Ishikawa (cell line): ENCODE data around the gene DCAF5.

Experiments used
- CEBPB ChIP-seq: IDR thresholded peaks from 2 replicates; pipeline ENCODE4 v1.6.1; 2012
- CREB1 ChIP-seq: IDR thresholded peaks from 2 replicates; pipeline ENCODE4 v1.6.1; 2012; ENCODE audit warnings: low read depth
- EGR1 ChIP-seq: IDR thresholded peaks from 2 replicates; pipeline ENCODE4 v1.6.1; 2012
- EP300 ChIP-seq: IDR thresholded peaks from 2 replicates; pipeline ENCODE4 v1.6.1; 2012; ENCODE audit warnings: borderline replicate concordance
- FOXM1 ChIP-seq: IDR thresholded peaks from 2 replicates; pipeline ENCODE4 v1.6.1; 2012; ENCODE audit warnings: low read depth, borderline replicate concordance
- NFIC ChIP-seq: IDR thresholded peaks from 2 replicates; pipeline ENCODE4 v1.6.1; 2012
- RAD21 ChIP-seq: IDR thresholded peaks from 2 replicates; pipeline ENCODE4 v1.6.1; 2012; ENCODE audit warnings: low read depth
- REST ChIP-seq: IDR thresholded peaks from 2 replicates; pipeline ENCODE4 v1.6.1; 2012; ENCODE audit warnings: low read depth, mild to moderate bottlenecking
- TAF1 ChIP-seq: IDR thresholded peaks from 2 replicates; pipeline ENCODE4 v1.6.1; 2012; ENCODE audit warnings: low read depth, mild to moderate bottlenecking
- TCF12 ChIP-seq: IDR thresholded peaks from 2 replicates; pipeline ENCODE4 v1.6.1; 2012; ENCODE audit warnings: low read depth
- TEAD4 ChIP-seq: IDR thresholded peaks from 2 replicates; pipeline ENCODE4 v1.6.1; 2012
- USF1 ChIP-seq: IDR thresholded peaks from 2 replicates; pipeline ENCODE4 v1.6.1; 2012
- YY1 ChIP-seq: IDR thresholded peaks from 2 replicates; pipeline ENCODE4 v1.6.1; 2012; ENCODE audit warnings: low read depth
- ZBTB7A ChIP-seq: IDR thresholded peaks from 2 replicates; pipeline ENCODE4 v1.6.1; 2012; ENCODE audit warnings: low read depth
- TF ChIP-seq, protein P1 (sequence below): IDR thresholded peaks from 2 replicates; pipeline ENCODE4 v1.6.1; 2012

The DCAF5 gene

GRCh38 chr14:69045857-69046475 lies 107.0 kb downstream of the DCAF5 start:
- no peak for TF ChIP-seq CREB1
- no peak for TF ChIP-seq USF1
- TF ChIP-seq RAD21 = no peak

DNA sequence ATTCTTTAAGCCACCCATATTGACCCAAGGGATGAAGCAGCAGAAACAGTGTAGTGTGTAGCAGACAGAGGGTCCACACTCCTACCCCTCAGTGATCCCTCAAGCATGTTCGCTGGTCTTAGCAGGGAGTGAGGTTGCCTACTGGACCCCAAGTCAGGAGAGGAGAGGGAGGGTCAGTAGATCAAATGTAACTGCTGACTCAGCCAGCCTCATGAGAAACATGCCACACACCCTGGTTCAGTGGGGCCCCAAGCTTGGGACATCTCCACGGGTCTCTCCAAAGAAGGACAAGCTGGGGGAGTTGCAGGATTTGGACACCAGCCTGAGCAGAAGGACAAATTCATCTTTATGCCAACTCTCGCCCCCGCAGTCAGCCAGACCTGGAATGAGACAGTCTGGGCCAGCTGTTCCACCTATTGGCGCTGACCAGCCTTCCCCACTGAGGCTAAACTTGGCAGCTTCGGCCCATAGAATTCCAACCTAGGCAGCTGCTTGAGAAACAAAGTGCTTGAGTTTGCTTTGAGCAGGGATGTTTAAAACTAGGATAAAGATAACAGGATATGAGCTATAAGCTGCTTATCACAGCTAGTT lies 107.9 kb downstream of the DCAF5 start:
- TF ChIP-seq RAD21 = peak; percentile 11; the same call in 1 of the 2 replicates
- TF ChIP-seq, protein P1, sequence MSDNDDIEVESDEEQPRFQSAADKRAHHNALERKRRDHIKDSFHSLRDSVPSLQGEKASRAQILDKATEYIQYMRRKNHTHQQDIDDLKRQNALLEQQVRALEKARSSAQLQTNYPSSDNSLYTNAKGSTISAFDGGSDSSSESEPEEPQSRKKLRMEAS = no peak; the same call in 1 of the 2 replicates
- no peak for TF ChIP-seq TAF1
- TF ChIP-seq REST = peak; percentile 64
- TF ChIP-seq YY1 = no peak
- TF ChIP-seq FOXM1 = no peak
- TF ChIP-seq CEBPB = no peak
- TF ChIP-seq TCF12 = peak; percentile 41; the same call in 1 of the 2 replicates
- peak; percentile 40; the same call in 1 of the 2 replicates for TF ChIP-seq EP300
- TF ChIP-seq CREB1 = no peak
- peak; percentile 97 for TF ChIP-seq EGR1
- no peak for TF ChIP-seq ZBTB7A
- peak; percentile 66; the same call in 1 of the 2 replicates for TF ChIP-seq TEAD4
- TF ChIP-seq USF1 = no peak
- TF ChIP-seq NFIC = peak; percentile 79

GRCh38 chr14:69044296-69044695 lies 108.6 kb downstream of the DCAF5 start:
- TF ChIP-seq YY1 = no peak
- 0 out of 2 replicates have a peak, but pooled peaks have one; percentile 41 for TF ChIP-seq USF1
- no peak for TF ChIP-seq CREB1
- TF ChIP-seq, protein P1 = no peak
- no peak; the same call in 1 of the 2 replicates for TF ChIP-seq NFIC
- no peak for TF ChIP-seq ZBTB7A
- peak; percentile 16; the same call in 1 of the 2 replicates for TF ChIP-seq TCF12
- TF ChIP-seq REST = no peak
- TF ChIP-seq TEAD4 = peak; percentile 87
- TF ChIP-seq EP300 = no peak
- no peak for TF ChIP-seq RAD21

DNA sequence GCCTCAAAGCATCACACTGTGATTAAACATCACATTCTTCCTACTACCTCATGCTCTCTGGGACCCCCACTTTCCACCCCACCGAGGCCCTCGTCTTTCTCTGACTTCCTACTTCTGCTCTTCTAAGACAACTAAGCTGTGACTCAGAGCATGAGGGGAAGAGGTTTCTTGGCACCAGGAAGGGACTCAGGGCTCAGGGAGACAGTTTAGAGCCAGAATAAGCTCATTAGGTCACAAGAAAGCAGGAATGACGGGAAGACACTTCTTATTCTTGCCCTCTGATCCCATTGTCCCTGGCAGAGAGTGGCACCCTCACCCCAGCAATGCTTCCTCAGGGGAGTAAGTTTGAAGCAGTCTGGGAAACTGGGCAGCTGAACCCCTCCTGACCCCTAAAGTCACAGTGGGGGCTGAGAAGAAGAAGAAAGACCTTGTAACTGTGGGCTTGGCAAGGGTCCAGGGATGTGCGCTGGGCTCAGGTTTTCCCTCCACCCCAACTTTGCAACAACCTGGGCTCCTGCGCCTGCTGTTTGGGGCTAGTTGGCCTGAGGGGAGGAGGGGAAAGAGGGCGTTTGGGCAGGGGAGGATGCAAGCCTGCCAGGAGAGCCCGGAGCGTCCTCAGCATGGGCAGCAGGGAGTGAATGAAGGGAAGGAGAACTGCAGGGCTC lies 109.2 kb downstream of the DCAF5 start:
- no peak; the same call in 1 of the 2 replicates for TF ChIP-seq NFIC
- TF ChIP-seq EGR1 = no peak
- no peak for TF ChIP-seq CREB1
- TF ChIP-seq FOXM1 = no peak
- no peak for TF ChIP-seq RAD21
- TF ChIP-seq TCF12 = no peak
- no peak for TF ChIP-seq USF1
- no peak for TF ChIP-seq EP300
- no peak for TF ChIP-seq YY1
- TF ChIP-seq CEBPB = no peak
- no peak for TF ChIP-seq TEAD4
- TF ChIP-seq TAF1 = no peak
